Tibial nerve (tissue), 4 donors: Measurements from ENCODE around the gene GRIN2C. TPM values are rescaled to one million over a fixed set of nuclear protein-coding genes. Genes with fewer than 3 reads are reported as not detected.

Source experiments
- DNase-seq, 2 donors: peaks; one replicate each; pipeline ENCODE4 v3.0.0-alpha.2; 2019; ENCODE audit warnings: low spot score in 2 of 2
- H3K27ac ChIP-seq, 4 donors: fragments of 200-600 bp; sonication (generic) in 3 of 4; one replicate each; pipeline ENCODE4 v1.5.1; 2017 to 2019; ENCODE audit warnings: mild to moderate bottlenecking in 1 of 4
- H3K27me3 ChIP-seq, 2 donors: fragments of 200-600 bp; sonication (generic) in 1 of 2; one replicate each; pipeline versions ENCODE4 v1.5.1 to v1.6.0; 2017 to 2019
- H3K36me3 ChIP-seq, 3 donors: fragments of 200-600 bp; sonication (generic); one replicate each; pipeline ENCODE4 v1.5.1; 2018 to 2019
- H3K4me1 ChIP-seq, 4 donors: fragments of 200-600 bp; sonication (generic) in 3 of 4; one replicate each; pipeline ENCODE4 v1.5.1; 2017 to 2019
- H3K4me3 ChIP-seq, 4 donors: fragments of 200-600 bp; sonication (generic) in 3 of 4; one replicate each; pipeline ENCODE4 v1.5.1; 2017 to 2019; ENCODE audit warnings: mild to moderate bottlenecking in 1 of 4, moderate library complexity in 1 of 4
- H3K9me3 ChIP-seq, 4 donors: fragments of 200-600 bp; sonication (generic) in 3 of 4; one replicate each; pipeline ENCODE4 v1.5.1; 2017 to 2019
- EP300 ChIP-seq, 2 donors: sonication (generic); formaldehyde crosslinking; IDR thresholded peaks; one replicate each; pipeline ENCODE4 v1.6.1; 2017; ENCODE audit warnings: antibody characterized with exemption in 2 of 2, mild to moderate bottlenecking in 1 of 2
- POLR2A ChIP-seq, 2 donors: fragments of 450-650 bp; IDR thresholded peaks; one replicate each; pipeline ENCODE4 v1.6.1; 2017; ENCODE audit warnings: antibody characterized with exemption in 2 of 2, mild to moderate bottlenecking in 2 of 2, moderate library complexity in 2 of 2
- WGBS, 2 donors: methylation state at CpG; one replicate each; pipeline ENCODE4 v1.1.5; 2018; 5-methylcytosine and 5-hydroxymethylcytosine counted together
- total RNA-seq, 4 donors: library from RNA; depleted of rRNA; stranded (reverse); fragments of >200 nt; gene quantifications; one replicate each; pipeline ENCODE4 v1.1.0, GENCODE V29; 2016
- TF ChIP-seq, protein P1 (sequence below), 5 experiments: fragments of 200-600 bp in 3 of 5; fragments of 450-650 bp in 2 of 5; sonication (generic) in 3 of 5; IDR thresholded peaks; one replicate each; pipeline ENCODE4 v1.5.1; 2016 to 2019; ENCODE audit warnings: antibody characterized with exemption in 5 of 5, mild to moderate bottlenecking in 3 of 5, moderate library complexity in 2 of 5

The GRIN2C gene
- total RNA-seq, 4 donors from 2014 or later, result 0.22 to 3.6 (median 0.50) TPM

DNA sequence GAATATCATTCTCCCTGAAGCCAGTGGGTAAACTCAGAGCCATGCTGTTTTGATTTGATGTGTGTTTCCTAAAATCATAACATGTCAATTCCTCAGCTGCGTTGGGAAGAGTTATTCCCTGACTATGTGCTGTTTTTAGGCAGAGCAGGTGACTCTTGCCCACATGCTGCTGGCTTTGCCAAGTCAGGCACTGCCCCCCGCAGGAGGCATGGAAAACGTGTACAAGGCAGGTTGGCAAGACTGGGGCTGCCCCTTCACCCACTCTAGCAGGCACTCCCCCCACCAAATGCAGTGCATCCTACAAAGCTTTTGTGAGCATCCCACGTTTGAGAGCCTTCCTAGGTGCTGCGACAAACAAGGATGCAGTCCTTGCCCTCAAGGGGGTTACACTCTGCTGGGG is 45.2 kb downstream of the GRIN2C start:
- no peak for DNase-seq
- Histone ChIP-seq H3K9me3 (no peaks in the 10 kb centered on the region), H3K27ac (peak overlapping the region in 1 of 4 donors; percentile 85), H3K27me3 (no peaks in the 10 kb centered on the region), H3K4me3 (no peak overlapping the region), H3K36me3 (peaks cover 0 to 23% (median 0%) of the 10 kb centered on the region in 3 donors), H3K4me1 (peaks cover 0 to 50% (median 24%) of the 10 kb centered on the region in 4 donors)
- TF ChIP-seq POLR2A (IDR thresholded peaks at IDR 0.05) (no peak), EP300 (IDR thresholded peaks at IDR 0.05) (no peak)
- TF ChIP-seq, protein P1, sequence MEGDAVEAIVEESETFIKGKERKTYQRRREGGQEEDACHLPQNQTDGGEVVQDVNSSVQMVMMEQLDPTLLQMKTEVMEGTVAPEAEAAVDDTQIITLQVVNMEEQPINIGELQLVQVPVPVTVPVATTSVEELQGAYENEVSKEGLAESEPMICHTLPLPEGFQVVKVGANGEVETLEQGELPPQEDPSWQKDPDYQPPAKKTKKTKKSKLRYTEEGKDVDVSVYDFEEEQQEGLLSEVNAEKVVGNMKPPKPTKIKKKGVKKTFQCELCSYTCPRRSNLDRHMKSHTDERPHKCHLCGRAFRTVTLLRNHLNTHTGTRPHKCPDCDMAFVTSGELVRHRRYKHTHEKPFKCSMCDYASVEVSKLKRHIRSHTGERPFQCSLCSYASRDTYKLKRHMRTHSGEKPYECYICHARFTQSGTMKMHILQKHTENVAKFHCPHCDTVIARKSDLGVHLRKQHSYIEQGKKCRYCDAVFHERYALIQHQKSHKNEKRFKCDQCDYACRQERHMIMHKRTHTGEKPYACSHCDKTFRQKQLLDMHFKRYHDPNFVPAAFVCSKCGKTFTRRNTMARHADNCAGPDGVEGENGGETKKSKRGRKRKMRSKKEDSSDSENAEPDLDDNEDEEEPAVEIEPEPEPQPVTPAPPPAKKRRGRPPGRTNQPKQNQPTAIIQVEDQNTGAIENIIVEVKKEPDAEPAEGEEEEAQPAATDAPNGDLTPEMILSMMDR (IDR thresholded peaks at IDR 0.05), result no peak
- 73 to 82% methylated on average over 5 of the region's 5 CpGs for WGBS, 2 donors

DNA sequence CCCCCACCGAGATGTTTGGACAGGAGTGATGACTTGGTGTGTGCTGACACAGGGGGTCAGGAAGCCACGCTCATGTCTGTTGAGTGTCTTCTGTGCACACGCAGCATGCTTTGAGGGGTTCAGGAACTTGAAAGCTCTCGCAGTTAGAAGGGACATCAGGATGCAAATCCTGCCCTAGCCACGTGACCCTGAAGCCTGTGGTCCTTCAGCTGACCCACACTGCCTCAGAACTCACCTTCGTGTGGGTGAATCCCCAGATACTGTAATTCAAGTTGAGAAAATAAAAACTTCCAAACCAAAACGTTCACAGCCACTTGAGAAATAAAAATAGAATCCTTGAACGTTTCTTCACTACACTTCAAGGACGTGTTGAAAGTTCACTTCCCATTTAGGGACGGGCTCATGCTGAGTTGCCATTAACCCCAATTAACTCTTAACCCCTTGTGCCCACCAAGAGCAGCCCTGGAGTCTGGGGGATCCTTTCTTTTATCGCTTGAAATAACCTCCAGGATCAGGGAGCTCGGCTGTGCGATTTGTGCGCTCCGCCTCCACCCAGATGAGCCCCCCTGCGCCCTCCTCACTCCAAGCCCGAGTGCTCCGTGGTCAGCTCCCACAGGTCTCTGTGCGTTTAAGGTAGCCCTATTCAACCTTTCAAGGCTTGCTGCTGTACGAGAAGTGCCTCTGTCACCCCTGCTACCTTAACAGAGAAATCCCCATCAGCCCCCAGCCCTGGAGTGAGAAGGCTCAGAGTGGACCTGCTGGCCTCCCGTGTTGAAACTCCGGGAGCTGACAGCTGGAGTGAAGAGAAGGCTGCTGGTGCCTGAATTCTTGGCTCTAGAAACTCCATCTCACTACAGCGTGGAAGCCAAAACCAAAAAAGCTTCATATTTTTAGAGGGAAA is 47.3 kb downstream of the GRIN2C start:
- 38 to 40% methylated on average over 23 of the region's 23 CpGs for WGBS, 2 donors
- Histone ChIP-seq H3K36me3 (peaks cover 0 to 25% (median 0%) of the 10 kb centered on the region in 3 donors), H3K4me1 (peaks cover 0 to 54% (median 24%) of the 10 kb centered on the region in 4 donors), H3K27me3 (no peaks in the 10 kb centered on the region), H3K4me3 (no peak overlapping the region), H3K27ac (peak overlapping the region; percentile 28 to 85 (median 56)), H3K9me3 (no peaks in the 10 kb centered on the region)
- DNase-seq, result no peak
- TF ChIP-seq POLR2A (IDR thresholded peaks at IDR 0.05) (no peak), EP300 (IDR thresholded peaks at IDR 0.05) (no peak)
- TF ChIP-seq, protein P1 (IDR thresholded peaks at IDR 0.05), result no peak

DNA sequence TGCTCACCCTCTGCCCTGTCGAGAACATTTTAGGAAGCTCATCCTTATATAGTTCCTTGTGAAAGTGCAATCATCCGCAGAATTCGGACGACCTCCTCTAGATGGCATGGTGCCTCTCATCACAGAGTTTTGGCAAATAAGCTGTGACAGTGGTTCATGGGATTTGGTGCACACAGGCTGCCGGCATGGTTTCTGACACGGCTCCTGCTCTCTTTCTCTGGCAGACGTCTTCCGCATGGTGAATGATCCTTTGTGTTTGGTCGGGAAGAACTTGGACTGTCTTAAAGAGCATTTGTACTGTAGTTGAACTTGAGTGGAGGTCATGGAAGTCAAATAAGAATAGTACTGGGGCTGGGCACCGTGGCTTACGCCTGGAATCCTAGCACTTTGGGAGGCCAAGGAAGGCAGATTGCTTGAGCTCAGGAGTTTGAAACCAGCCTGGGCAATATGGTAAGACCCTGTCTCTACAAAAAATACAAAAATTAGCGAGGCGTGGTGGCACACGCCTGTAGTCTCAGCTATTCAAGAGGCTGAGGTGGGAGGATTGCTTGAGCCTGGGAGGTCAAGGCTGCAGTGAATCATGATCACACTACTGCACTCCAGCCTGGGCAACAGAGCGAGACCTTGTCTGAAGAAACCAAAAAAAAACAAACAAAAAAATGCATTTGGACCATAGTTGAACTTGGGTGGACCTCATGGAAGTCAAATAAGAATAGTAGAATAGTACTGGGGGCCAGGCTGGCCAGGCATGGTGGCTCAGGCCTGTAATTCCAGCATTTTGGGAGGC is 48.8 kb downstream of the GRIN2C start:
- H3K27ac ChIP-seq, result peak overlapping the region in 2 of 4 donors; percentile 3 to 74
- no peaks in the 10 kb centered on the region for H3K27me3 ChIP-seq
- 51 to 52% methylated on average over 15 of the region's 15 CpGs for WGBS, 2 donors
- TF ChIP-seq, protein P1 (IDR thresholded peaks at IDR 0.05), result peak in 1 of 5 experiments; percentile 24
- TF ChIP-seq EP300 (IDR thresholded peaks at IDR 0.05) (no peak), POLR2A (IDR thresholded peaks at IDR 0.05) (no peak)
- no peaks in the 10 kb centered on the region for H3K9me3 ChIP-seq
- no peak for DNase-seq
- H3K36me3 ChIP-seq, result peaks cover 0 to 29% (median 0%) of the 10 kb centered on the region in 3 donors
- H3K4me3 ChIP-seq, result no peak overlapping the region
- peaks cover 0 to 54% (median 24%) of the 10 kb centered on the region in 4 donors for H3K4me1 ChIP-seq

DNA sequence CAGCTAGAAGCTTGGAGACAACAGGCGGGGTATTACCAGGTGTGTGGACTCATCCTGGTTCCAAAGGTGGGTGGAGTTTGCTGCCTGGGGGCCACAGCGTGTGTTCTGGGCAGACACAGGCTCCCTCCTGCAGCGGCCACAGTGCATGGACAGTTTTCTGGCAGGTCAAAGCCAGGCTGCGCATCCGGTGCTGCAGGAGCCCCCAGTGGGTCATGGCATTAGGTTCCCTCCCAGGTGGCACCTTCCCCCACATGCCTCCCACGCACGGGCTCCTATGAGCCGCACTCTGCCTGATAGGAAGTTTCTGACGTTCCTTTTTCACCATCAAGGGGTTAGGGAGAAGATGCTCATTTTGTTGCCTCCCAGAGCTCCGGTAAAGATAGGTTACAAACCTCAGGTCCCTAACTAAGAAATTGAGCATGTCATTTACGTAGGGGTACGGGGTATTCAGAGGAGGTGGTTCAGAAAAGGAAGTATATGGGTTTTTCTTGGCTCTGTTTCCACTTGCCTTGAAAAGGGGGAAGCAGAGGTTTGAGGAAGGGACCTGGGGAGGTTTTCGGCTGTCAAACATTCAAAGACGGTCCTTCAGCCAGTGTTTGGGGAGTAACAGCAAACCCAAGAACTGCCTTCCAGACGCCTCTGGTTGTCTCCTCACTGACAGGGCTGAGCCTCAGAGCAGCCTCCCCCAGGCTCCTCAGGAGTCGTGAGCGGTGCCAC is 50.8 kb downstream of the GRIN2C start:
- no peak for DNase-seq
- H3K4me1 ChIP-seq, result peaks cover 0 to 48% (median 24%) of the 10 kb centered on the region in 4 donors
- TF ChIP-seq, protein P1 (IDR thresholded peaks at IDR 0.05), result no peak
- TF ChIP-seq EP300 (IDR thresholded peaks at IDR 0.05), result no peak
- TF ChIP-seq POLR2A (IDR thresholded peaks at IDR 0.05), result no peak
- no peaks in the 10 kb centered on the region for H3K9me3 ChIP-seq
- H3K36me3 ChIP-seq, result peaks cover 0 to 47% (median 0%) of the 10 kb centered on the region in 3 donors
- no peak overlapping the region for H3K4me3 ChIP-seq
- 75 to 79% methylated on average over 12 to 17 of the region's 17 CpGs for WGBS, 2 donors
- H3K27me3 ChIP-seq, result no peaks in the 10 kb centered on the region
- no peak overlapping the region for H3K27ac ChIP-seq
